Transverse colon (tissue), 4 donors: ENCODE measurements around the gene HHATL. TPM values are rescaled to one million over a fixed set of nuclear protein-coding genes. Genes with fewer than 3 reads are reported as not detected.

Source experiments
- DNase-seq: peaks from one replicate; pipeline ENCODE4 v3.0.0-alpha.2; 2019
- H3K27ac ChIP-seq, 4 donors: fragments of 200-600 bp; sonication (generic); 2 replicates each; pipeline ENCODE4 v1.5.1; 2016 to 2018; ENCODE audit warnings: inconsistent platforms in 4 of 4
- H3K27me3 ChIP-seq: fragments of 200-600 bp; sonication (generic); 2 replicates; pipeline ENCODE4 v1.5.1; 2017; ENCODE audit warnings: inconsistent platforms
- H3K36me3 ChIP-seq, 4 donors: fragments of 200-600 bp; sonication (generic); 2 replicates each; pipeline ENCODE4 v1.5.1; 2017 to 2019; ENCODE audit warnings: inconsistent platforms in 4 of 4
- H3K4me1 ChIP-seq, 4 donors: fragments of 200-600 bp; sonication (generic); 2 replicates each; pipeline ENCODE4 v1.5.1; 2017 to 2020; ENCODE audit warnings: inconsistent platforms in 4 of 4
- H3K4me3 ChIP-seq, 4 donors: fragments of 200-600 bp; sonication (generic); 1 replicate in 1 of 4; 2 replicates in 3 of 4; pipeline versions ENCODE4 v1.5.1 to v1.6.1; 2017 to 2019; ENCODE audit warnings: inconsistent platforms in 4 of 4
- H3K9me3 ChIP-seq, 2 donors: fragments of 200-600 bp; sonication (generic); 2 replicates each; pipeline ENCODE4 v1.5.1; 2017 to 2019; ENCODE audit warnings: inconsistent platforms in 2 of 2
- CTCF ChIP-seq, 5 experiments: fragments of 200-600 bp in 3 of 5; fragments of 450-650 bp in 2 of 5; sonication (generic) in 3 of 5; IDR thresholded peaks; 1 replicate in 2 of 5; 2 replicates in 3 of 5; pipeline ENCODE4 v1.5.1; 2016 to 2017; ENCODE audit warnings: antibody characterized with exemption in 5 of 5, inconsistent platforms in 3 of 5, mild to moderate bottlenecking in 2 of 5, moderate library complexity in 1 of 5
- EP300 ChIP-seq: sonication (generic); formaldehyde crosslinking; IDR thresholded peaks from one replicate; pipeline ENCODE4 v1.6.1; 2017; ENCODE audit warnings: antibody characterized with exemption, low read depth
- POLR2A ChIP-seq: fragments of 450-650 bp; IDR thresholded peaks from one replicate; pipeline ENCODE4 v1.6.1; 2016; ENCODE audit warnings: antibody characterized with exemption, mild to moderate bottlenecking, moderate library complexity
- POLR2AphosphoS5 ChIP-seq, 3 donors: sonication (generic); formaldehyde crosslinking; IDR thresholded peaks; one replicate each; pipeline ENCODE4 v1.6.1; 2016; ENCODE audit warnings: antibody characterized with exemption in 3 of 3
- WGBS, 2 donors: methylation state at CpG; one replicate each; pipeline ENCODE4 v1.1.5; 2018; ENCODE audit warnings: low coverage in 1 of 2; 5-methylcytosine and 5-hydroxymethylcytosine counted together
- in situ Hi-C, 4 donors: fragments of 200-750 bp; cut with MboI; loops; one replicate each; pipeline versions ENCODE4 v1.15.0 to v1.15.1; 2017; ENCODE audit warnings: low sequenced_read_pairs in 3 of 4, low pct_ligation_motif_present in 1 of 4, low pct_unique_long_range_greater_than_20kb in 1 of 4
- intact Hi-C: fragments of 100-400 bp; cut with DNase I; formaldehyde crosslinking; loops from one replicate; pipeline ENCODE4 v1.15.1; 2023; ENCODE audit warnings: low total_unique reads
- total RNA-seq, 4 donors: library from RNA; depleted of rRNA; stranded (reverse); fragments of >200 nt; gene quantifications; one replicate each; pipeline ENCODE4 v1.1.0, GENCODE V29; 2016

HHATL gene
- total RNA-seq, 4 donors from 2014 or later: 0.27 TPM; not detected in 3

- intact Hi-C loops (no loop called here), in situ Hi-C loops (loop anchor here in 2 of 4 donors (10.0 kb wide), 1 partner anchor 88 kb away; no protein-coding TSS in a partner anchor)
- no peak for DNase-seq
- Histone ChIP-seq H3K36me3 (no peaks in the 10 kb centered on the region), H3K4me3 (no peak overlapping the region), H3K27me3 (no peaks in the 10 kb centered on the region), H3K27ac (peak overlapping the region in 2 of 4 donors; percentile 85 to 95), H3K9me3 (no peaks in the 10 kb centered on the region), H3K4me1 (peaks cover 12 to 36% (median 23%) of the 10 kb centered on the region in 4 donors)
- no peak for TF ChIP-seq POLR2AphosphoS5 (IDR thresholded peaks at IDR 0.05)
- TF ChIP-seq EP300: no peak
- no peak for TF ChIP-seq POLR2A
- no peak for TF ChIP-seq CTCF (IDR thresholded peaks at IDR 0.05)
- 89% methylated on average over 9 of the region's 9 CpGs; no CpG with 5 or more reads in 1 of the 2 donors for WGBS, 2 donors
These were observed 45.7 kb downstream of the HHATL start for GRCh38 chr3:42656680-42657610.

- no peak overlapping the region for H3K4me3 ChIP-seq
- H3K27me3 ChIP-seq: no peaks in the 10 kb centered on the region
- no peaks in the 10 kb centered on the region for H3K36me3 ChIP-seq
- no peak for TF ChIP-seq POLR2AphosphoS5 (IDR thresholded peaks at IDR 0.05)
- TF ChIP-seq CTCF (IDR thresholded peaks at IDR 0.05): no peak
- no peak for TF ChIP-seq EP300
- no peak for TF ChIP-seq POLR2A
- H3K4me1 ChIP-seq: peaks cover 16 to 44% (median 24%) of the 10 kb centered on the region in 4 donors
- WGBS, 2 donors: 84% methylated on average over 6 of the region's 6 CpGs; no CpG with 5 or more reads in 1 of the 2 donors
- DNase-seq: no peak
- intact Hi-C loops: no loop called here
- H3K9me3 ChIP-seq: no peaks in the 10 kb centered on the region
- in situ Hi-C loops: loop anchor here in 2 of 4 donors (10.0 kb wide), 1 partner anchor 89 kb away; no protein-coding TSS in a partner anchor
- H3K27ac ChIP-seq: peak overlapping the region; percentile 85 to 95 (median 90)
These were observed 46.5 kb downstream of the HHATL start for GRCh38 chr3:42655980-42656679.

- WGBS, 2 donors: 72% methylated on average over 4 of the region's 4 CpGs; no CpG with 5 or more reads in 1 of the 2 donors
- in situ Hi-C loops (loop anchor here in 2 of 4 donors (10.0 kb wide), 1 partner anchor 89 kb away; no protein-coding TSS in a partner anchor), intact Hi-C loops (no loop called here)
- Histone ChIP-seq H3K4me1 (peaks cover 16 to 48% (median 27%) of the 10 kb centered on the region in 4 donors), H3K9me3 (no peaks in the 10 kb centered on the region), H3K27ac (peak overlapping the region; percentile 85 to 95 (median 90)), H3K36me3 (no peaks in the 10 kb centered on the region), H3K4me3 (peak overlapping the region in 3 of 4 donors; percentile 67 to 70 (median 69)), H3K27me3 (no peaks in the 10 kb centered on the region)
- DNase-seq: no peak
- TF ChIP-seq CTCF (IDR thresholded peaks at IDR 0.05): no peak
- TF ChIP-seq POLR2A: no peak
- TF ChIP-seq EP300: no peak
- no peak for TF ChIP-seq POLR2AphosphoS5 (IDR thresholded peaks at IDR 0.05)
These were observed 47.2 kb downstream of the HHATL start for GRCh38 chr3:42655331-42655888.
